A549 treated with AZD9567 at 1 μM for 4 hours (cell line): ENCODE results near the gene COL23A1. TPM values are rescaled to one million over a fixed set of nuclear protein-coding genes. Genes with fewer than 3 reads are reported as not detected.

Experiments
- total RNA-seq: library from RNA; stranded (reverse); fragments of 200-300 nt; extraction: Qiagen RNA extraction; gene quantifications from 5 replicates; pipeline ENCODE4 v1.2.3, GENCODE V29; 2022; ENCODE audit not compliant: insufficient read depth

COL23A1 gene
- not detected in 5 replicates for total RNA-seq

GRCh38 chr5:178590141-178590923 lies at the start of gene COL23A1:
TSS of gene COL23A1 (minus strand) at chr5:178590393.

GRCh38 chr5:178626484-178627258 lies 36.5 kb upstream of the COL23A1 start, which contains the start of gene CLK4:
TSS of gene CLK4 (minus strand) at chr5:178627050. CDS start at chr5:178623416, 3,634 bp downstream.

GRCh38 chr5:178232124-178232919 lies 357.9 kb downstream of the COL23A1 start, which contains the start of gene PHYKPL:
TSS of gene PHYKPL (minus strand) at chr5:178232802. CDS start at chr5:178232550, 252 bp downstream.

GRCh38 chr5:178204182-178204934 lies 385.8 kb downstream of the COL23A1 start, which contains the start of gene HNRNPAB:
TSS of gene HNRNPAB (plus strand) at chr5:178204533. CDS start at chr5:178204838, 305 bp downstream.

Other genes with a start within 250 kb of the COL23A1 start
- 7.8 to 10.4 TPM (median 8.6 TPM) in 5 replicates for gene CLK4, start 36.7 kb upstream of the COL23A1 start, total RNA-seq
- 6.1 to 11.4 TPM (median 6.7 TPM) in 5 replicates for gene ZNF354A, start 140.3 kb upstream of the COL23A1 start, total RNA-seq